H7 (cell line): ENCODE data around the gene HBS1L. TPM values are rescaled to one million over a fixed set of nuclear protein-coding genes. Genes with fewer than 3 reads are reported as not detected.

Experiments used
- DNase-seq: peaks from one replicate; pipeline ENCODE4 v3.0.0; 2012
- H3K27me3 ChIP-seq: 2 replicates; pipeline ENCODE4 v1.6.0; 2011; ENCODE audit warnings: mild to moderate bottlenecking, low read length; ENCODE audit not compliant: control insufficient read depth, insufficient read depth
- H3K36me3 ChIP-seq: replicated peaks from 2 replicates; pipeline ENCODE4 v1.5.1; 2011; ENCODE audit warnings: low read length; ENCODE audit not compliant: control insufficient read depth, insufficient read depth
- H3K4me3 ChIP-seq: 2 replicates; pipeline ENCODE4 v1.5.1; 2011; ENCODE audit warnings: low read depth, mild to moderate bottlenecking, control low read depth, low read length, moderate library complexity; ENCODE audit not compliant: insufficient read depth
- total RNA-seq: library from RNA; depleted of rRNA; stranded (reverse); fragments of >200 nt; shearing (Covaris generic); gene quantifications from 2 replicates; pipeline ENCODE4 v1.2.3, GENCODE V29; 2014

The HBS1L gene
- total RNA-seq, 1 experiment from 2014 or later: 106 TPM

GRCh38 chr6:134982161-134982560 lies 72.5 kb downstream of the HBS1L start:
- Histone ChIP-seq H3K27me3 (no peaks in the 10 kb centered on the region), H3K4me3 (no peak overlapping the region), H3K36me3 (peaks cover 1% of the 10 kb centered on the region)
- DNase-seq: no peak

GRCh38 chr6:134980846-134981245 lies 73.8 kb downstream of the HBS1L start:
- no peaks in the 10 kb centered on the region for H3K27me3 ChIP-seq
- no peak for DNase-seq
- peaks cover 1% of the 10 kb centered on the region for H3K36me3 ChIP-seq
- H3K4me3 ChIP-seq: no peak overlapping the region

- H3K4me3 ChIP-seq: no peak overlapping the region
- DNase-seq: no peak
Observed at GRCh38 chr6:134979142-134979541, 75.5 kb downstream of the HBS1L start.

DNA sequence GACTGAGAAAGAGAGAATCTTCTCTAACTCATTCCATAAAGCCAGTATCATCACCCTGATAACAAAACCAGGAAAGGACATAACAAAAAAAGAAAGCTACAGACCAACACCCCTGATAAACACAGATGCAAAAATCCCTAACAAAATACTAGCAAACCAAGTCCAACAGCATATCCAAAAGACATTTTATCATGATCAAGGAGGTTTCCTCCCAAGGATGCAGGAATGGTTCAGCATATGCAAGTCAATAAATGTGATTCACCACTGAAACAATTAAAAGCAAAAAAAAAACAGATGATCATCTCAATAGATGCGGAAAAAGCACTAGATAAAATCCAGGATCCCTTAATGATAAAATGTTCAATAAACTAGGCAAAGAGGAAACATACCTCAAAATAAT lies 80.3 kb downstream of the HBS1L start:
- Histone ChIP-seq H3K36me3 (no peaks in the 10 kb centered on the region), H3K4me3 (no peak overlapping the region), H3K27me3 (no peaks in the 10 kb centered on the region)
- no peak for DNase-seq

More at GRCh38 chr6:134979142-134979541, 75.5 kb downstream of the HBS1L start:
- Histone ChIP-seq H3K36me3 (peaks cover 1% of the 10 kb centered on the region), H3K27me3 (no peaks in the 10 kb centered on the region)

DNA sequence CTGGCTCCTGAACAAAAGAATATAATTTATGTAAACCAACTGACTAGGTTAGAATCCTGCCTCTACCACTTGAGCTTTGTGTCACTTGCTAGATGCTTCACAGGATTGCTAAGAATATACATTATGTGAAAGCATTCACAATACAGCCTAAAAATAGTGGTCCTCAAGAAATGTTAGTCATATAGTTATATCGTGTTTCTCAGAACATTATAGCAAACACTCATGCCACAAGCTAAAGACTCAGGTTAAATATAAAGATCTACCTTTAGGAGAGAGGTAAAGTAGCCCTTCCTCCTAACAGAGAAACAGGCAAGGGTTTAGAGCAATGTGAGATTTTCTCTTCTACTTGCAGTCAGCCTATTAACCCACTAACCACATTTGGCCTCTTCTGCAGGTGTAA lies 86.9 kb downstream of the HBS1L start:
- DNase-seq: no peak
- Histone ChIP-seq H3K4me3 (no peak overlapping the region), H3K27me3 (no peaks in the 10 kb centered on the region), H3K36me3 (no peaks in the 10 kb centered on the region; the same call in 1 of the 2 replicates)

- Histone ChIP-seq H3K4me3 (no peak overlapping the region), H3K27me3 (no peaks in the 10 kb centered on the region), H3K36me3 (no peaks in the 10 kb centered on the region; the same call in none of the 2 replicates)
- no peak for DNase-seq
Observed at GRCh38 chr6:134964451-134965203, 90.0 kb downstream of the HBS1L start.

GRCh38 chr6:134962421-134962820 lies 92.2 kb downstream of the HBS1L start:
- Histone ChIP-seq H3K36me3 (no peaks in the 10 kb centered on the region; the same call in none of the 2 replicates), H3K4me3 (no peak overlapping the region), H3K27me3 (no peaks in the 10 kb centered on the region)
- no peak for DNase-seq

DNA sequence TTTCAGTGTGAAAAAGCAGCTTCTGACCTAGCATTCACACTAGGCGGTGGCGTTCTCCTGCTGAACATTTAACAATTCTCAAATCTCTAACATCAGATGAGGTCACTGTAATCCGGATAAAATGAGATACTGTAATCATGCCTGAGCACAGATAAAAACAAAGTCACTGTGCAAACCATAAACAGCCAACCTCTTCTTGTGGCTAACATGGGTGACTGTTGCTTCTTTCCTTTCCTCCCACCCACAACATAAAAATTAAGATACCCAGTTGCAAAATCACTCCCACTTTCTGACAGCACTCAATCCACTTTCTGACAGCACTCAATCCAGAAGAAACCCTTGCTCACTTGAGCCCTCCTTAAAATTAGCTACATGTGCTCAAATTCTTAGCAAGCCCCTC lies 93.3 kb downstream of the HBS1L start:
- Histone ChIP-seq H3K27me3 (no peaks in the 10 kb centered on the region), H3K4me3 (no peak overlapping the region), H3K36me3 (no peaks in the 10 kb centered on the region; the same call in none of the 2 replicates)
- no peak for DNase-seq

- H3K27me3 ChIP-seq: no peaks in the 10 kb centered on the region
- H3K4me3 ChIP-seq: no peak overlapping the region
- no peaks in the 10 kb centered on the region; the same call in 1 of the 2 replicates for H3K36me3 ChIP-seq
- DNase-seq: no peak
Observed at GRCh38 chr6:134959603-134960002, 95.0 kb downstream of the HBS1L start.

DNA sequence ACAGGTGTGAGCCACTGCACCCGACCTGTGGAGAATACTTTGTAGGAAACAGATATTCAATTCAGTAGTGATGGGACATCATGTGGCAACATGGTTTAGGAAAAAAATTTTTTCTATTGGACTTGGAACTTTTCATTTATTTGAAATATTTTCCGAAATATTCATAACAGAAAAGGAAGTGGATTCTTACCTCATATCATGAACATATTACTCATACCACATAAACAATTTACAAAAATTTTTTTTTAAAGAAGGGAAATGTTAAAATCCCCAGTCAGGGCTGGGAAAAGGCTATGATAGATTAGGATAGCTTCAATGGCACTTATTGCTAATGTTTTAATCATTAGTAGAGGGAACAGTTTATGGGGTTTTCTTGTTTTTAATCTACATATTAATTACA lies 97.9 kb downstream of the HBS1L start:
- Histone ChIP-seq H3K36me3 (no peaks in the 10 kb centered on the region; the same call in 1 of the 2 replicates), H3K27me3 (no peaks in the 10 kb centered on the region), H3K4me3 (no peak overlapping the region)
- DNase-seq: no peak

GRCh38 chr6:134956032-134956431 lies 98.6 kb downstream of the HBS1L start:
- Histone ChIP-seq H3K36me3 (no peaks in the 10 kb centered on the region), H3K27me3 (no peaks in the 10 kb centered on the region), H3K4me3 (no peak overlapping the region)
- DNase-seq: no peak

- no peaks in the 10 kb centered on the region for H3K36me3 ChIP-seq
- no peaks in the 10 kb centered on the region for H3K27me3 ChIP-seq
- DNase-seq: no peak
- no peak overlapping the region for H3K4me3 ChIP-seq
Observed at GRCh38 chr6:134954272-134955000, 100.2 kb downstream of the HBS1L start.

GRCh38 chr6:134951494-134952263 lies 102.9 kb downstream of the HBS1L start:
- Histone ChIP-seq H3K36me3 (no peaks in the 10 kb centered on the region), H3K27me3 (no peaks in the 10 kb centered on the region), H3K4me3 (no peak overlapping the region)
- DNase-seq: no peak

- Histone ChIP-seq H3K36me3 (no peaks in the 10 kb centered on the region), H3K4me3 (no peak overlapping the region), H3K27me3 (no peaks in the 10 kb centered on the region)
- DNase-seq: no peak
Observed at GRCh38 chr6:134950482-134950881, 104.1 kb downstream of the HBS1L start.
